ENCODE measurements around the gene IFNA5.

Gene IFNA5

GRCh38 chr9:21305213-21305612 is at the start of gene IFNA5:
IFNA5 (minus strand) TSS chr9:21305313; CDS start chr9:21305256, 57 bp downstream.
- no peaks in the 10 kb centered on the region for H3K79me2 ChIP-seq (ENCODE audit: control insufficient read depth, insufficient read depth, low read length, unreplicated experiment)
- peaks cover 80% of the 10 kb centered on the region for H3K27me3 ChIP-seq (ENCODE audit: insufficient read depth, low read length)
- H3K36me3 ChIP-seq (ENCODE audit: insufficient read depth, low read length): no peaks in the 10 kb centered on the region

GRCh38 chr9:21350787-21351186 is 45.7 kb upstream of the IFNA5 start, which contains the start of gene IFNA6:
IFNA6 (minus strand) TSS chr9:21350887; CDS start chr9:21350887, 0 bp downstream.
- H3K79me2 ChIP-seq (ENCODE audit: control insufficient read depth, insufficient read depth, low read length, unreplicated experiment): no peaks in the 10 kb centered on the region

More at GRCh38 chr9:21305213-21305612, at the start of gene IFNA5:
- Histone ChIP-seq H3K4me1 (ENCODE audit: control insufficient read depth, insufficient read depth, low read length, unreplicated experiment) (no peaks in the 10 kb centered on the region), H2AFZ (ENCODE audit: low read length, unreplicated experiment) (no peak within 1 kb of the TSS), H3K27ac (ENCODE audit: low read depth, low read length) (no peak within 1 kb of the TSS), H3K4me3 (ENCODE audit: low read depth, low read length) (no peak within 1 kb of the TSS)

GRCh38 chr9:21348430-21348970 is 43.4 kb upstream of the IFNA5 start:
- Histone ChIP-seq H3K4me1 (ENCODE audit: control insufficient read depth, insufficient read depth, low read length, unreplicated experiment) (no peaks in the 10 kb centered on the region), H3K36me3 (ENCODE audit: insufficient read depth, low read length) (no peaks in the 10 kb centered on the region), H3K27ac (ENCODE audit: low read depth, low read length) (no peak overlapping the region), H2AFZ (ENCODE audit: low read length, unreplicated experiment) (no peak overlapping the region), H3K27me3 (ENCODE audit: insufficient read depth, low read length) (peaks cover 25% of the 10 kb centered on the region), H3K79me2 (ENCODE audit: control insufficient read depth, insufficient read depth, low read length, unreplicated experiment) (no peaks in the 10 kb centered on the region), H3K4me3 (ENCODE audit: low read depth, low read length) (no peak overlapping the region)

More at GRCh38 chr9:21350787-21351186, 45.7 kb upstream of the IFNA5 start, which contains the start of gene IFNA6:
- Histone ChIP-seq H3K4me1 (ENCODE audit: control insufficient read depth, insufficient read depth, low read length, unreplicated experiment) (no peaks in the 10 kb centered on the region), H2AFZ (ENCODE audit: low read length, unreplicated experiment) (no peak within 1 kb of the TSS), H3K27me3 (ENCODE audit: insufficient read depth, low read length) (peaks cover 22% of the 10 kb centered on the region), H3K27ac (ENCODE audit: low read depth, low read length) (no peak within 1 kb of the TSS), H3K36me3 (ENCODE audit: insufficient read depth, low read length) (no peaks in the 10 kb centered on the region), H3K4me3 (ENCODE audit: low read depth, low read length) (no peak within 1 kb of the TSS)

- Histone ChIP-seq H3K79me2 (ENCODE audit: control insufficient read depth, insufficient read depth, low read length, unreplicated experiment) (no peaks in the 10 kb centered on the region), H3K27me3 (ENCODE audit: insufficient read depth, low read length) (peaks cover 2% of the 10 kb centered on the region; the same call in 1 of the 2 replicates), H2AFZ (ENCODE audit: low read length, unreplicated experiment) (no peak overlapping the region), H3K36me3 (ENCODE audit: insufficient read depth, low read length) (no peaks in the 10 kb centered on the region), H3K27ac (ENCODE audit: low read depth, low read length) (no peak overlapping the region), H3K4me1 (ENCODE audit: control insufficient read depth, insufficient read depth, low read length, unreplicated experiment) (no peaks in the 10 kb centered on the region), H3K4me3 (ENCODE audit: low read depth, low read length) (no peak overlapping the region)
Observed at GRCh38 chr9:21340735-21341134, 35.6 kb upstream of the IFNA5 start.

- Histone ChIP-seq H2AFZ (ENCODE audit: low read length, unreplicated experiment) (no peak overlapping the region), H3K36me3 (ENCODE audit: insufficient read depth, low read length) (peaks cover 19% of the 10 kb centered on the region), H3K27ac (ENCODE audit: low read depth, low read length) (no peak overlapping the region), H3K79me2 (ENCODE audit: control insufficient read depth, insufficient read depth, low read length, unreplicated experiment) (peaks cover 37% of the 10 kb centered on the region), H3K4me3 (ENCODE audit: low read depth, low read length) (no peak overlapping the region), H3K27me3 (ENCODE audit: insufficient read depth, low read length) (no peaks in the 10 kb centered on the region), H3K4me1 (ENCODE audit: control insufficient read depth, insufficient read depth, low read length, unreplicated experiment) (peaks cover 26% of the 10 kb centered on the region)
Observed at GRCh38 chr9:21336457-21336856, 31.3 kb upstream of the IFNA5 start.

GRCh38 chr9:21334701-21335632 is 29.9 kb upstream of the IFNA5 start, which contains the start of gene KLHL9:
KLHL9 (minus strand) TSS chr9:21335404; CDS start chr9:21334859, 545 bp downstream.
- peaks cover 52% of the 10 kb centered on the region for H3K79me2 ChIP-seq (ENCODE audit: control insufficient read depth, insufficient read depth, low read length, unreplicated experiment)
- no peaks in the 10 kb centered on the region for H3K27me3 ChIP-seq (ENCODE audit: insufficient read depth, low read length)
- H3K27ac ChIP-seq (ENCODE audit: low read depth, low read length): peak within 1 kb of the TSS; percentile 77
- H3K4me1 ChIP-seq (ENCODE audit: control insufficient read depth, insufficient read depth, low read length, unreplicated experiment): peaks cover 29% of the 10 kb centered on the region
- H3K4me3 ChIP-seq (ENCODE audit: low read depth, low read length): peak within 1 kb of the TSS; percentile 84
- H3K36me3 ChIP-seq (ENCODE audit: insufficient read depth, low read length): peaks cover 19% of the 10 kb centered on the region
- H2AFZ ChIP-seq (ENCODE audit: low read length, unreplicated experiment): peak within 1 kb of the TSS; percentile 99

- H3K27ac ChIP-seq (ENCODE audit: low read depth, low read length): no peak overlapping the region
- peak overlapping the region; percentile 84 for H3K4me3 ChIP-seq (ENCODE audit: low read depth, low read length)
- H3K4me1 ChIP-seq (ENCODE audit: control insufficient read depth, insufficient read depth, low read length, unreplicated experiment): peaks cover 37% of the 10 kb centered on the region
- no peaks in the 10 kb centered on the region for H3K27me3 ChIP-seq (ENCODE audit: insufficient read depth, low read length)
- peaks cover 63% of the 10 kb centered on the region for H3K79me2 ChIP-seq (ENCODE audit: control insufficient read depth, insufficient read depth, low read length, unreplicated experiment)
- H3K36me3 ChIP-seq (ENCODE audit: insufficient read depth, low read length): peaks cover 19% of the 10 kb centered on the region
- no peak overlapping the region for H2AFZ ChIP-seq (ENCODE audit: low read length, unreplicated experiment)
Observed at GRCh38 chr9:21333226-21333625, 28.1 kb upstream of the IFNA5 start.

- H3K4me3 ChIP-seq (ENCODE audit: low read depth, low read length): peak overlapping the region; percentile 84
- H3K4me1 ChIP-seq (ENCODE audit: control insufficient read depth, insufficient read depth, low read length, unreplicated experiment): peaks cover 37% of the 10 kb centered on the region
- no peak overlapping the region for H3K27ac ChIP-seq (ENCODE audit: low read depth, low read length)
- H3K36me3 ChIP-seq (ENCODE audit: insufficient read depth, low read length): peaks cover 19% of the 10 kb centered on the region
- H3K27me3 ChIP-seq (ENCODE audit: insufficient read depth, low read length): no peaks in the 10 kb centered on the region
- H2AFZ ChIP-seq (ENCODE audit: low read length, unreplicated experiment): no peak overlapping the region
- peaks cover 71% of the 10 kb centered on the region for H3K79me2 ChIP-seq (ENCODE audit: control insufficient read depth, insufficient read depth, low read length, unreplicated experiment)
Observed at GRCh38 chr9:21331676-21332402, 26.7 kb upstream of the IFNA5 start.

GRCh38 chr9:21326526-21327139 is 21.5 kb upstream of the IFNA5 start:
- Histone ChIP-seq H2AFZ (ENCODE audit: low read length, unreplicated experiment) (no peak overlapping the region), H3K27ac (ENCODE audit: low read depth, low read length) (no peak overlapping the region), H3K27me3 (ENCODE audit: insufficient read depth, low read length) (no peaks in the 10 kb centered on the region), H3K79me2 (ENCODE audit: control insufficient read depth, insufficient read depth, low read length, unreplicated experiment) (peaks cover 38% of the 10 kb centered on the region), H3K4me1 (ENCODE audit: control insufficient read depth, insufficient read depth, low read length, unreplicated experiment) (peaks cover 12% of the 10 kb centered on the region), H3K36me3 (ENCODE audit: insufficient read depth, low read length) (peaks cover 3% of the 10 kb centered on the region; the same call in 1 of the 2 replicates), H3K4me3 (ENCODE audit: low read depth, low read length) (no peak overlapping the region)

- H3K4me3 ChIP-seq (ENCODE audit: low read depth, low read length): no peak overlapping the region
- no peaks in the 10 kb centered on the region for H3K27me3 ChIP-seq (ENCODE audit: insufficient read depth, low read length)
- peaks cover 17% of the 10 kb centered on the region for H3K79me2 ChIP-seq (ENCODE audit: control insufficient read depth, insufficient read depth, low read length, unreplicated experiment)
- no peak overlapping the region for H3K27ac ChIP-seq (ENCODE audit: low read depth, low read length)
- no peak overlapping the region for H2AFZ ChIP-seq (ENCODE audit: low read length, unreplicated experiment)
- peaks cover 5% of the 10 kb centered on the region for H3K4me1 ChIP-seq (ENCODE audit: control insufficient read depth, insufficient read depth, low read length, unreplicated experiment)
- H3K36me3 ChIP-seq (ENCODE audit: insufficient read depth, low read length): peaks cover 3% of the 10 kb centered on the region; the same call in 1 of the 2 replicates
Observed at GRCh38 chr9:21324047-21324446, 18.9 kb upstream of the IFNA5 start.
